ENCODE data around the gene EIF4G1. TPM values are rescaled to one million over a fixed set of nuclear protein-coding genes. Genes with fewer than 3 reads are reported as not detected.

Gene EIF4G1
- total and polyA plus RNA-seq, 2 of the 8 experiments (the other 6 are each of a cell fraction or from before 2014, with no cell fraction given) = 318 to 473 TPM

GRCh38 chr3:184325715-184326369, 11.4 kb downstream of the EIF4G1 start (continued):
- TF ChIP-seq CREB1 (IDR thresholded peaks at IDR 0.05) = no peak

Measured in H1 (cell line).